Sigmoid colon (tissue), 7 donors: Measurements from ENCODE around the gene PCSK2. TPM values are rescaled to one million over a fixed set of nuclear protein-coding genes. Genes with fewer than 3 reads are reported as not detected.

Experiments
- DNase-seq: peaks from one replicate; pipeline ENCODE4 v3.0.0-alpha.2; 2019
- H3K27ac ChIP-seq, 4 donors: fragments of 200-600 bp; sonication (generic); one replicate each; pipeline ENCODE4 v1.5.1; 2016 to 2019; ENCODE audit warnings: mild to moderate bottlenecking in 1 of 4
- H3K27me3 ChIP-seq, 3 donors: fragments of 200-600 bp; sonication (generic); one replicate each; pipeline ENCODE4 v1.5.1; 2019; ENCODE audit warnings: mild to moderate bottlenecking in 1 of 3
- H3K36me3 ChIP-seq, 4 donors: fragments of 200-600 bp; sonication (generic); one replicate each; pipeline ENCODE4 v1.5.1; 2016 to 2019
- H3K4me1 ChIP-seq, 4 donors: fragments of 200-600 bp; sonication (generic); one replicate each; pipeline ENCODE4 v1.5.1; 2017 to 2019
- H3K4me3 ChIP-seq, 4 donors: fragments of 200-600 bp; sonication (generic); one replicate each; pipeline ENCODE4 v1.5.1; 2017 to 2019; ENCODE audit warnings: mild to moderate bottlenecking in 2 of 4, moderate library complexity in 1 of 4
- H3K9me3 ChIP-seq, 4 donors: fragments of 200-600 bp in 3 of 4; sonication (generic) in 3 of 4; one replicate each; pipeline versions ENCODE4 v1.5.1 to v1.6.1; 2013 to 2019
- EP300 ChIP-seq, 4 donors: sonication (generic); formaldehyde crosslinking; IDR thresholded peaks; one replicate each; pipeline ENCODE4 v1.6.1; 2017; ENCODE audit warnings: antibody characterized with exemption in 4 of 4
- POLR2A ChIP-seq, 2 donors: fragments of 450-650 bp; IDR thresholded peaks; one replicate each; pipeline ENCODE4 v1.6.1; 2016; ENCODE audit warnings: antibody characterized with exemption in 2 of 2, mild to moderate bottlenecking in 2 of 2, moderate library complexity in 2 of 2
- POLR2AphosphoS5 ChIP-seq, 4 donors: sonication (generic); formaldehyde crosslinking; IDR thresholded peaks; one replicate each; pipeline ENCODE4 v1.6.1; 2017; ENCODE audit warnings: antibody characterized with exemption in 4 of 4
- WGBS, 2 donors: extraction: QIAGEN DNeasy Blood & Tissue Kit; methylation state at CpG; one replicate each; pipeline ENCODE4 v1.1.7; 2013; 5-methylcytosine and 5-hydroxymethylcytosine counted together
- intact Hi-C: fragments of 100-400 bp; cut with DNase I; formaldehyde crosslinking; loops from one replicate; pipeline ENCODE4 v1.15.1; 2023
- polyA plus RNA-seq, 3 donors: library from polyadenylated mRNA; stranded (reverse); fragments of 200-250 nt; gene quantifications; one replicate each; pipeline ENCODE4 v1.2.3, GENCODE V29; 2013
- total RNA-seq, 4 donors: library from RNA; depleted of rRNA; stranded (reverse); fragments of >200 nt; gene quantifications; one replicate each; pipeline ENCODE4 v1.1.0, GENCODE V29; 2016
- TF ChIP-seq, protein P1 (sequence below), 4 experiments: fragments of 450-650 bp in 3 of 4; fragments of 200-600 bp in 1 of 4; IDR thresholded peaks; one replicate each; pipeline ENCODE4 v1.5.1; 2016 to 2019; ENCODE audit warnings: antibody characterized with exemption in 4 of 4, mild to moderate bottlenecking in 3 of 4, moderate library complexity in 2 of 4
- donor health status: healthy with polysubstance abuse.
- donor health status: Bipolar disorder and iron deficiency.
- donor health status: healthy.

Gene PCSK2
- total and polyA plus RNA-seq, 7 donors, result 0.54 to 5.4 (median 2.4) TPM; not detected in 1

DNA sequence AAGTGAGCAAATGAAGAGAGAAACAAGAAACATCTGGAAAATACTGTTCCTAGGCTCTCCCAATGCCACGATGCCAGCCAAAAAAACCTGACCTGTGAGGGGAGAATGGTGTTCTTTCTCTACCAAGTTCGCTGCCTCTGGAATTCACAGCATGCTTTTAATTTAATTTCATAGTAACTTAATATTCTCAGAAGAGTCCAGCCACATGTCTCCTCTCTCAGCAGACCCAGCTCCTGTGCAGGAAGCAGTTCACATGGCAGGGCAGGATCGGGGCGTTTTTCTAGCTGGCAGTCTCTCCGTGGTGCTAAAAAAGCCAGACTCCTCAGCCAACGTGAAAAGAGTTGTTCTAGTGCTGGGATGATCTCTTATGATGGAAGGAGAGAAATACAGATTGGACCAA lies 246.8 kb downstream of the PCSK2 start:
- Histone ChIP-seq H3K4me3 (no peak overlapping the region), H3K27ac (no peak overlapping the region), H3K36me3 (no peaks in the 10 kb centered on the region), H3K27me3 (no peaks in the 10 kb centered on the region), H3K4me1 (no peaks in the 10 kb centered on the region), H3K9me3 (no peaks in the 10 kb centered on the region)
- intact Hi-C loops, result no loop called here
- no peak for DNase-seq
- TF ChIP-seq, protein P1, sequence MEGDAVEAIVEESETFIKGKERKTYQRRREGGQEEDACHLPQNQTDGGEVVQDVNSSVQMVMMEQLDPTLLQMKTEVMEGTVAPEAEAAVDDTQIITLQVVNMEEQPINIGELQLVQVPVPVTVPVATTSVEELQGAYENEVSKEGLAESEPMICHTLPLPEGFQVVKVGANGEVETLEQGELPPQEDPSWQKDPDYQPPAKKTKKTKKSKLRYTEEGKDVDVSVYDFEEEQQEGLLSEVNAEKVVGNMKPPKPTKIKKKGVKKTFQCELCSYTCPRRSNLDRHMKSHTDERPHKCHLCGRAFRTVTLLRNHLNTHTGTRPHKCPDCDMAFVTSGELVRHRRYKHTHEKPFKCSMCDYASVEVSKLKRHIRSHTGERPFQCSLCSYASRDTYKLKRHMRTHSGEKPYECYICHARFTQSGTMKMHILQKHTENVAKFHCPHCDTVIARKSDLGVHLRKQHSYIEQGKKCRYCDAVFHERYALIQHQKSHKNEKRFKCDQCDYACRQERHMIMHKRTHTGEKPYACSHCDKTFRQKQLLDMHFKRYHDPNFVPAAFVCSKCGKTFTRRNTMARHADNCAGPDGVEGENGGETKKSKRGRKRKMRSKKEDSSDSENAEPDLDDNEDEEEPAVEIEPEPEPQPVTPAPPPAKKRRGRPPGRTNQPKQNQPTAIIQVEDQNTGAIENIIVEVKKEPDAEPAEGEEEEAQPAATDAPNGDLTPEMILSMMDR (IDR thresholded peaks at IDR 0.05), result no peak
- TF ChIP-seq POLR2AphosphoS5 (IDR thresholded peaks at IDR 0.05) (no peak), EP300 (IDR thresholded peaks at IDR 0.05) (no peak), POLR2A (IDR thresholded peaks at IDR 0.05) (no peak)
- WGBS, 2 donors, result 84 to 88% methylated on average over 6 of the region's 6 CpGs

GRCh38 chr20:17479063-17479657 lies 252.3 kb downstream of the PCSK2 start:
- Histone ChIP-seq H3K4me3 (no peak overlapping the region), H3K36me3 (no peaks in the 10 kb centered on the region), H3K27me3 (peaks cover 0 to 7% (median 0%) of the 10 kb centered on the region in 3 donors), H3K4me1 (no peaks in the 10 kb centered on the region), H3K9me3 (no peaks in the 10 kb centered on the region), H3K27ac (no peak overlapping the region)
- WGBS, 2 donors, result 92 to 95% methylated on average over 23 of the region's 23 CpGs
- no peak for TF ChIP-seq POLR2A (IDR thresholded peaks at IDR 0.05)
- no peak for TF ChIP-seq EP300 (IDR thresholded peaks at IDR 0.05)
- TF ChIP-seq, protein P1 (IDR thresholded peaks at IDR 0.05), result no peak
- TF ChIP-seq POLR2AphosphoS5 (IDR thresholded peaks at IDR 0.05), result no peak
- intact Hi-C loops, result no loop called here
- DNase-seq, result no peak

DNA sequence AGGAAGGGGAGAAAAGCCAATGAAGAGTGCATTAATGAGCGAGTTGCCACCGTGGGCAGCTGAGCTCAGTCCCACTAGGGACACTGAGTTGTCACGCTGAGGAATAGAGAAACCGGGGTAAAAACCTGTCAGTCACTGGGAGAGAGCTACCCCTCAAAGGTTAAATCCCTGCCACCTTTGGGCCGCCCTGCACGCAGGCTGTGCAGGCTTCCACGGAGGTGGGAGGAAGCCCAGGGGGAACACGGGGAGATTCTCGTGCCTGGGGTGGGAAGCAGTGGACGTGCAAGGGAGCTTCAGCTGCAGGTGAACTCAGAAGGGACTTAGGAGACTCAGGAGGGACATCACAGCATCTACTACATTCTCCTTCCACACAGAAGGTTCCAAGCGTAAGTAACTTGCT lies 253.9 kb downstream of the PCSK2 start:
- Histone ChIP-seq H3K36me3 (no peaks in the 10 kb centered on the region), H3K4me3 (no peak overlapping the region), H3K4me1 (no peaks in the 10 kb centered on the region), H3K27ac (no peak overlapping the region), H3K9me3 (no peaks in the 10 kb centered on the region), H3K27me3 (peaks cover 0 to 7% (median 0%) of the 10 kb centered on the region in 3 donors)
- WGBS, 2 donors, result 86 to 89% methylated on average over 11 of the region's 11 CpGs
- DNase-seq, result no peak
- TF ChIP-seq EP300 (IDR thresholded peaks at IDR 0.05), result no peak
- TF ChIP-seq POLR2A (IDR thresholded peaks at IDR 0.05), result no peak
- TF ChIP-seq, protein P1 (IDR thresholded peaks at IDR 0.05), result no peak
- TF ChIP-seq POLR2AphosphoS5 (IDR thresholded peaks at IDR 0.05), result no peak
- intact Hi-C loops, result no loop called here

DNA sequence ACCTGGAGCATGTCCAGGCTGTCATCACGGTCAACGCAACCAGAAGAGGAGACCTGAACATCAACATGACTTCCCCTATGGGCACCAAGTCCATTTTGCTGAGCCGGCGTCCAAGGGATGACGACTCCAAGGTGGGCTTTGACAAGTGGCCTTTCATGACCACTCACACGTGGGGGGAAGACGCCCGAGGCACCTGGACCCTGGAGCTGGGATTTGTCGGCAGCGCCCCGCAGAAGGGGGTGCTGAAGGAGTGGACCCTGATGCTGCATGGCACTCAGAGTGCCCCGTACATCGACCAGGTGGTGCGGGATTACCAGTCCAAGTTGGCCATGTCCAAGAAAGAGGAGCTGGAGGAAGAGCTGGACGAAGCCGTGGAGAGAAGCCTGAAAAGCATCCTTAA lies 254.8 kb downstream of the PCSK2 start:
- TF ChIP-seq, protein P1 (IDR thresholded peaks at IDR 0.05), result no peak
- H3K36me3 ChIP-seq, result no peaks in the 10 kb centered on the region
- no peaks in the 10 kb centered on the region for H3K4me1 ChIP-seq
- no peak overlapping the region for H3K27ac ChIP-seq
- peaks cover 0 to 7% (median 0%) of the 10 kb centered on the region in 3 donors for H3K27me3 ChIP-seq
- intact Hi-C loops, result no loop called here
- WGBS, 2 donors, result 93 to 94% methylated on average over 16 of the region's 16 CpGs
- H3K4me3 ChIP-seq, result no peak overlapping the region
- no peaks in the 10 kb centered on the region for H3K9me3 ChIP-seq
- no peak for DNase-seq

- WGBS, 2 donors, result 38 to 68% methylated on average over 5 of the region's 5 CpGs
- Histone ChIP-seq H3K27me3 (peaks cover 0 to 7% (median 0%) of the 10 kb centered on the region in 3 donors), H3K4me3 (no peak overlapping the region), H3K36me3 (no peaks in the 10 kb centered on the region), H3K27ac (no peak overlapping the region), H3K9me3 (no peaks in the 10 kb centered on the region), H3K4me1 (no peaks in the 10 kb centered on the region)
- TF ChIP-seq POLR2AphosphoS5 (IDR thresholded peaks at IDR 0.05) (no peak), EP300 (IDR thresholded peaks at IDR 0.05) (no peak), POLR2A (IDR thresholded peaks at IDR 0.05) (no peak)
- TF ChIP-seq, protein P1 (IDR thresholded peaks at IDR 0.05), result no peak
- no peak for DNase-seq
- intact Hi-C loops, result no loop called here
Observed at GRCh38 chr20:17482536-17482935, 255.7 kb downstream of the PCSK2 start.
